Adipose tissue (tissue), 3 donors: ENCODE results near the gene CHMP3. TPM values are rescaled to one million over a fixed set of nuclear protein-coding genes. Genes with fewer than 3 reads are reported as not detected.
"Not testable (repeated sequence)": the region's sequence is repeated elsewhere in the genome, so short reads cannot be mapped to it uniquely, and the experiment has no call there.

Source experiments
- H3K27ac ChIP-seq: one replicate; pipeline ENCODE4 v1.5.1; 2013; ENCODE audit warnings: low read depth, low read length
- WGBS, 3 donors: extraction: QIAGEN DNeasy Blood & Tissue Kit; methylation state at CpG; one replicate each; pipeline ENCODE4 v1.1.7; 2013; 5-methylcytosine and 5-hydroxymethylcytosine counted together
- polyA plus RNA-seq, 3 donors: library from polyadenylated mRNA; stranded (reverse); fragments of 200-250 nt; gene quantifications; one replicate each; pipeline ENCODE4 v1.2.3, GENCODE V29; 2013
- donor health status: healthy with polysubstance abuse.
- donor health status: Bipolar disorder and iron deficiency.
- donor health status: healthy.

Gene CHMP3
- polyA plus RNA-seq, 3 donors = 80.1 to 108 (median 98.6) TPM

GRCh38 chr2:86520153-86520552 is 43.1 kb downstream of the CHMP3 start:
- 90 to 100% (median 93%) methylated on average over 1 of the region's 1 CpG for WGBS, 3 donors
- no peak overlapping the region for H3K27ac ChIP-seq

GRCh38 chr2:86519349-86519748 is 43.9 kb downstream of the CHMP3 start:
- WGBS, 3 donors = 91 to 100% (median 100%) methylated on average over 1 of the region's 1 CpG
- no peak overlapping the region for H3K27ac ChIP-seq

GRCh38 chr2:86518481-86518880 is 44.8 kb downstream of the CHMP3 start:
- WGBS, 3 donors = 65 to 83% (median 77%) methylated on average over 3 of the region's 3 CpGs
- H3K27ac ChIP-seq = no peak overlapping the region

- no peak overlapping the region for H3K27ac ChIP-seq
- WGBS, 3 donors = 83 to 95% (median 94%) methylated on average over 5 of the region's 5 CpGs
These were observed 49.1 kb downstream of the CHMP3 start for GRCh38 chr2:86513948-86514660.

- 79 to 93% (median 87%) methylated on average over 2 of the region's 2 CpGs for WGBS, 3 donors
- H3K27ac ChIP-seq = no peak overlapping the region
These were observed 50.4 kb downstream of the CHMP3 start for GRCh38 chr2:86512892-86513291.

- WGBS, 3 donors = 91 to 94% (median 93%) methylated on average over 4 of the region's 4 CpGs
- H3K27ac ChIP-seq = no peak overlapping the region
These were observed 51.2 kb downstream of the CHMP3 start for GRCh38 chr2:86512034-86512433.

GRCh38 chr2:86510436-86510933 is 52.8 kb downstream of the CHMP3 start:
- no peak overlapping the region for H3K27ac ChIP-seq
- 93 to 99% (median 96%) methylated on average over 4 of the region's 4 CpGs for WGBS, 3 donors

- 91 to 95% (median 94%) methylated on average over 7 of the region's 7 CpGs for WGBS, 3 donors
- no peak overlapping the region for H3K27ac ChIP-seq
These were observed 55.6 kb downstream of the CHMP3 start for GRCh38 chr2:86507600-86507999.

GRCh38 chr2:86500325-86501083 is 62.7 kb downstream of the CHMP3 start:
- 94 to 100% (median 97%) methylated on average over 2 of the region's 2 CpGs for WGBS, 3 donors
- H3K27ac ChIP-seq = no peak overlapping the region

GRCh38 chr2:86499326-86499725 is 63.9 kb downstream of the CHMP3 start:
- H3K27ac ChIP-seq = no peak overlapping the region
- WGBS, 3 donors = 97 to 99% (median 98%) methylated on average over 6 of the region's 6 CpGs

GRCh38 chr2:86498468-86499260 is 64.6 kb downstream of the CHMP3 start:
- 83 to 93% (median 89%) methylated on average over 3 of the region's 3 CpGs for WGBS, 3 donors
- H3K27ac ChIP-seq = no peak overlapping the region

- H3K27ac ChIP-seq = not testable (repeated sequence)
- WGBS, 3 donors = 70 to 93% (median 77%) methylated on average over 3 of the region's 3 CpGs
These were observed 66.9 kb downstream of the CHMP3 start for GRCh38 chr2:86496391-86496790.

- 40 to 93% (median 82%) methylated on average over 1 of the region's 1 CpG for WGBS, 3 donors
- H3K27ac ChIP-seq = no peak overlapping the region
These were observed 71.2 kb downstream of the CHMP3 start for GRCh38 chr2:86492048-86492453.

GRCh38 chr2:86491088-86491487 is 72.2 kb downstream of the CHMP3 start:
- 57 to 89% (median 83%) methylated on average over 4 of the region's 4 CpGs for WGBS, 3 donors
- no peak overlapping the region for H3K27ac ChIP-seq

GRCh38 chr2:86490245-86490644 is 73.0 kb downstream of the CHMP3 start:
- no peak overlapping the region for H3K27ac ChIP-seq
- WGBS, 3 donors = 60 to 97% (median 95%) methylated on average over 4 of the region's 4 CpGs

- no peak overlapping the region for H3K27ac ChIP-seq
- 96 to 98% (median 97%) methylated on average over 3 of the region's 3 CpGs for WGBS, 3 donors
These were observed 73.7 kb downstream of the CHMP3 start for GRCh38 chr2:86489542-86489941.

- no peak overlapping the region for H3K27ac ChIP-seq
- 89 to 93% (median 92%) methylated on average over 7 of the region's 7 CpGs for WGBS, 3 donors
These were observed 74.5 kb downstream of the CHMP3 start for GRCh38 chr2:86488561-86489250.

- WGBS, 3 donors = 98 to 100% (median 98%) methylated on average over 2 of the region's 2 CpGs
- H3K27ac ChIP-seq = no peak overlapping the region
These were observed 76.2 kb downstream of the CHMP3 start for GRCh38 chr2:86487062-86487461.
